Neuronal stem cell (in vitro differentiated cells): ENCODE results near the gene AZIN2.
"Not testable (repeated sequence)": the region's sequence is repeated elsewhere in the genome, so short reads cannot be mapped to it uniquely, and the experiment has no call there.

Experiments used
- DNase-seq: peaks from one replicate; pipeline ENCODE4 v3.0.0-alpha.2; 2013; ENCODE audit warnings: low spot score
- H2AFZ ChIP-seq: one replicate; pipeline ENCODE4 v1.6.1; 2013; ENCODE audit warnings: mild to moderate bottlenecking, low read length, inconsistent platforms
- H2AK5ac ChIP-seq: 2 replicates; pipeline ENCODE4 v1.6.1; 2013; ENCODE audit warnings: low read depth, mild to moderate bottlenecking, inconsistent platforms, low read length, moderate library complexity, mixed read lengths
- H2BK120ac ChIP-seq: 2 replicates; pipeline ENCODE4 v1.6.1; 2013; ENCODE audit warnings: low read depth, mild to moderate bottlenecking, inconsistent platforms, low read length, moderate library complexity, mixed read lengths
- H2BK12ac ChIP-seq: one replicate; pipeline ENCODE4 v1.6.1; 2013; ENCODE audit warnings: low read length, inconsistent platforms
- H2BK15ac ChIP-seq: 2 replicates; pipeline ENCODE4 v1.6.1; 2013; ENCODE audit warnings: mild to moderate bottlenecking, low read length, inconsistent platforms, mixed read lengths
- H2BK5ac ChIP-seq: one replicate; pipeline ENCODE4 v1.6.1; 2013; ENCODE audit warnings: inconsistent platforms, mild to moderate bottlenecking, low read length, moderate library complexity
- H3K14ac ChIP-seq: one replicate; pipeline ENCODE4 v1.6.1; 2013; ENCODE audit warnings: low read length, inconsistent platforms
- H3K18ac ChIP-seq: 2 replicates; pipeline ENCODE4 v1.6.1; 2013; ENCODE audit warnings: low read length, inconsistent platforms
- H3K23ac ChIP-seq: 2 replicates; pipeline ENCODE4 v1.6.1; 2013; ENCODE audit warnings: low read depth, mild to moderate bottlenecking, mixed read lengths, low read length, inconsistent platforms; ENCODE audit not compliant: poor library complexity
- H3K27ac ChIP-seq: replicated peaks from 3 replicates; pipeline ENCODE4 v1.5.1; 2013; ENCODE audit warnings: low read length, inconsistent platforms
- H3K27me3 ChIP-seq, 3 experiments: 2 replicates each; pipeline ENCODE4 v1.6.1; 2013; ENCODE audit warnings: low read length in 3 of 3, mild to moderate bottlenecking in 2 of 3, inconsistent platforms in 1 of 3, low read depth in 1 of 3, mixed read lengths in 1 of 3, moderate library complexity in 1 of 3; ENCODE audit not compliant: control insufficient read depth in 3 of 3, insufficient read depth in 3 of 3
- H3K36me3 ChIP-seq, 2 donors: replicated peaks in 1 of 2; 2 replicates each; pipeline ENCODE4 v1.6.1; 2013; ENCODE audit warnings: low read length in 2 of 2; ENCODE audit not compliant: control insufficient read depth in 2 of 2, insufficient read depth in 2 of 2
- H3K4ac ChIP-seq: 2 replicates; pipeline ENCODE4 v1.6.1; 2013; ENCODE audit warnings: inconsistent platforms, mild to moderate bottlenecking, low read length, moderate library complexity
- H3K4me1 ChIP-seq, 2 donors: 1 replicate in 1 of 2; 2 replicates in 1 of 2; pipeline ENCODE4 v1.6.1; 2013; ENCODE audit warnings: low read length in 2 of 2, low read depth in 1 of 2; ENCODE audit not compliant: control insufficient read depth in 2 of 2, insufficient read depth in 1 of 2
- H3K4me2 ChIP-seq: one replicate; pipeline ENCODE4 v1.6.1; 2013; ENCODE audit warnings: mild to moderate bottlenecking, low read length, inconsistent platforms; ENCODE audit not compliant: insufficient read depth, poor library complexity, severe bottlenecking
- H3K4me3 ChIP-seq, 2 donors: 2 replicates each; pipeline ENCODE4 v1.5.1; 2013; ENCODE audit warnings: low read length in 2 of 2, mild to moderate bottlenecking in 2 of 2, inconsistent platforms in 1 of 2, moderate library complexity in 1 of 2
- H3K79me1 ChIP-seq: one replicate; pipeline ENCODE4 v1.6.1; 2013; ENCODE audit warnings: low read depth, mild to moderate bottlenecking, inconsistent platforms, low read length, moderate library complexity
- H3K9ac ChIP-seq: one replicate; pipeline ENCODE4 v1.6.1; 2013; ENCODE audit warnings: mild to moderate bottlenecking, low read depth, low read length, inconsistent platforms; ENCODE audit not compliant: poor library complexity
- H3K9me3 ChIP-seq, 2 donors: replicated peaks in 1 of 2; 2 replicates each; pipeline versions ENCODE3 to v1.6.1; 2013; ENCODE audit warnings: low read length in 2 of 2, mild to moderate bottlenecking in 2 of 2, inconsistent platforms in 1 of 2, low read depth in 1 of 2, mixed read lengths in 1 of 2, moderate library complexity in 1 of 2; ENCODE audit not compliant: control insufficient read depth in 2 of 2, insufficient read depth in 1 of 2
- H4K8ac ChIP-seq: one replicate; pipeline ENCODE4 v1.6.1; 2013; ENCODE audit warnings: low read depth, mild to moderate bottlenecking, inconsistent platforms, low read length, moderate library complexity
- H4K91ac ChIP-seq: one replicate; pipeline ENCODE4 v1.6.1; 2013; ENCODE audit warnings: low read length, low read depth, mild to moderate bottlenecking, inconsistent platforms; ENCODE audit not compliant: poor library complexity
- WGBS, 2 donors: extraction: QIAGEN DNeasy Blood & Tissue Kit; methylation state at CpG; one replicate each; pipeline ENCODE4 v1.1.7; 2013; ENCODE audit warnings: missing lambda C conversion rate in 2 of 2, mixed read lengths in 1 of 2; ENCODE audit not compliant: insufficient read length in 2 of 2, insufficient replicate concordance in 1 of 2; ENCODE audit errors: extremely low coverage in 2 of 2; 5-methylcytosine and 5-hydroxymethylcytosine counted together

The AZIN2 gene

GRCh38 chr1:33097762-33098161 is 16.8 kb downstream of the AZIN2 start:
- Histone ChIP-seq H3K4ac (no peak overlapping the region), H2BK5ac (no peak overlapping the region), H3K79me1 (no peaks in the 10 kb centered on the region), H3K14ac (no peak overlapping the region), H3K4me2 (no peak overlapping the region), H2BK12ac (no peak overlapping the region), H2BK120ac (no peak overlapping the region), H2BK15ac (no peak overlapping the region), H4K8ac (no peak overlapping the region), H3K9me3 (no peaks in the 10 kb centered on the region), H4K91ac (no peak overlapping the region), H2AK5ac (no peak overlapping the region), H3K23ac (no peak overlapping the region), H3K4me1 (peaks cover 2 to 6% of the 10 kb centered on the region in 2 donors), H3K36me3 (peaks cover 0 to 15% of the 10 kb centered on the region in 2 donors), H2AFZ (no peak overlapping the region), H3K9ac (no peak overlapping the region), H3K27me3 (no peaks in the 10 kb centered on the region), H3K18ac (no peak overlapping the region), H3K4me3 (no peak overlapping the region), H3K27ac (no peak overlapping the region)
- no peak for DNase-seq
- no CpG with 5 or more reads among the region's 4 CpGs for WGBS, 2 donors

- no peak overlapping the region for H3K4me2 ChIP-seq
- no peak overlapping the region for H3K27ac ChIP-seq
- H3K36me3 ChIP-seq = peaks cover 0 to 15% of the 10 kb centered on the region in 2 donors
- no peak overlapping the region for H4K8ac ChIP-seq
- H2BK120ac ChIP-seq = no peak overlapping the region
- no peak overlapping the region for H2BK12ac ChIP-seq
- H2BK5ac ChIP-seq = no peak overlapping the region
- no peak overlapping the region for H3K23ac ChIP-seq
- H2BK15ac ChIP-seq = no peak overlapping the region
- DNase-seq = no peak
- H3K4ac ChIP-seq = no peak overlapping the region
- H3K14ac ChIP-seq = no peak overlapping the region
- H4K91ac ChIP-seq = no peak overlapping the region
- H3K4me3 ChIP-seq = no peak overlapping the region
- peaks cover 0 to 3% of the 10 kb centered on the region in 2 donors for H3K4me1 ChIP-seq
- no peak overlapping the region for H2AFZ ChIP-seq
- H3K18ac ChIP-seq = no peak overlapping the region
- no peak overlapping the region for H3K9ac ChIP-seq
- no peak overlapping the region for H2AK5ac ChIP-seq
- H3K9me3 ChIP-seq = no peaks in the 10 kb centered on the region
- no peaks in the 10 kb centered on the region for H3K27me3 ChIP-seq
- no peaks in the 10 kb centered on the region for H3K79me1 ChIP-seq
These were observed 17.4 kb downstream of the AZIN2 start for GRCh38 chr1:33098371-33098770.

GRCh38 chr1:33099290-33100118 is 18.6 kb downstream of the AZIN2 start:
- Histone ChIP-seq H3K4ac (no peak overlapping the region), H2BK12ac (no peak overlapping the region), H3K4me1 (peaks cover 0 to 3% of the 10 kb centered on the region in 2 donors), H2AFZ (no peak overlapping the region), H3K36me3 (peaks cover 0 to 15% of the 10 kb centered on the region in 2 donors), H2BK120ac (no peak overlapping the region), H2BK5ac (no peak overlapping the region), H3K27me3 (no peaks in the 10 kb centered on the region), H3K27ac (no peak overlapping the region), H3K14ac (no peak overlapping the region), H3K18ac (no peak overlapping the region), H3K79me1 (no peaks in the 10 kb centered on the region), H3K4me2 (no peak overlapping the region), H3K9ac (no peak overlapping the region), H3K9me3 (no peaks in the 10 kb centered on the region), H4K91ac (no peak overlapping the region), H4K8ac (no peak overlapping the region), H2AK5ac (no peak overlapping the region), H3K4me3 (no peak overlapping the region), H2BK15ac (no peak overlapping the region), H3K23ac (no peak overlapping the region)
- WGBS, 2 donors = no CpG with 5 or more reads among the region's 13 CpGs
- no peak for DNase-seq

GRCh38 chr1:33100119-33100415 is 19.1 kb downstream of the AZIN2 start:
- not testable (repeated sequence) for H3K4me3 ChIP-seq, DNase-seq, H2BK120ac ChIP-seq, H3K4me2 ChIP-seq, H2AK5ac ChIP-seq, H2BK12ac ChIP-seq, H4K91ac ChIP-seq, H2AFZ ChIP-seq, H3K9ac ChIP-seq, H4K8ac ChIP-seq, H3K27ac ChIP-seq, H3K4me1 ChIP-seq, H3K4ac ChIP-seq, H3K27me3 ChIP-seq, H3K14ac ChIP-seq, H3K79me1 ChIP-seq, H2BK5ac ChIP-seq, H3K23ac ChIP-seq, H3K18ac ChIP-seq, H3K9me3 ChIP-seq, H2BK15ac ChIP-seq
- peaks cover 0 to 18% of the 10 kb centered on the region in 2 donors for H3K36me3 ChIP-seq
- no CpG with 5 or more reads among the region's 4 CpGs for WGBS, 2 donors
